ENCODE measurements around the gene ZBTB47.

Gene ZBTB47

GRCh38 chr3:42661593-42662022 is 8.1 kb downstream of the ZBTB47 start:
- Histone ChIP-seq H4K20me1 (ENCODE audit: insufficient read depth, low read length, poor library complexity, severe bottlenecking) (no peaks in the 10 kb centered on the region), H3K79me2 (ENCODE audit: insufficient read depth, low read length) (no peaks in the 10 kb centered on the region), H3K9me2 (replicated peaks; ENCODE audit: low read depth, low read length) (no peaks in the 10 kb centered on the region), H3K36me3 (ENCODE audit: insufficient read depth, low read length) (no peaks in the 10 kb centered on the region), H3K9me3 (ENCODE audit: insufficient read depth, low read depth, low read length) (no peaks in the 10 kb centered on the region), H3K4me1 (ENCODE audit: insufficient read depth, low read length, poor library complexity, severe bottlenecking) (no peaks in the 10 kb centered on the region), H3F3A (ENCODE audit: low read depth) (no peaks in the 10 kb centered on the region), H2AFZ (ENCODE audit: low read length) (no peak overlapping the region), H3K4me2 (ENCODE audit: low read depth, low read length, poor library complexity, severe bottlenecking) (no peak overlapping the region), H3K4me3 (ENCODE audit: low read length, poor library complexity, severe bottlenecking) (no peak overlapping the region), H3K9ac (ENCODE audit: low read depth, low read length, poor library complexity, severe bottlenecking) (no peak overlapping the region), H3K27me3 (ENCODE audit: insufficient read depth, low read length, poor library complexity, severe bottlenecking) (no peaks in the 10 kb centered on the region)
- TF ChIP-seq EZH2phosphoT487 (IDR thresholded peaks at IDR 0.05; ENCODE audit: borderline replicate concordance) = no peak
- TF ChIP-seq CTCF (conservative IDR thresholded peaks at IDR 0.05; ENCODE audit: low read length) = no peak

- TF ChIP-seq CTCF (conservative IDR thresholded peaks at IDR 0.05; ENCODE audit: low read length) (no peak), EZH2phosphoT487 (IDR thresholded peaks at IDR 0.05; ENCODE audit: borderline replicate concordance) (no peak)
- Histone ChIP-seq H3K4me3 (ENCODE audit: low read length, poor library complexity, severe bottlenecking) (no peak overlapping the region), H3K9me3 (ENCODE audit: insufficient read depth, low read depth, low read length) (no peaks in the 10 kb centered on the region), H3K36me3 (ENCODE audit: insufficient read depth, low read length) (no peaks in the 10 kb centered on the region), H3K9ac (ENCODE audit: low read depth, low read length, poor library complexity, severe bottlenecking) (no peak overlapping the region), H3K9me2 (replicated peaks; ENCODE audit: low read depth, low read length) (no peaks in the 10 kb centered on the region), H3K27me3 (ENCODE audit: insufficient read depth, low read length, poor library complexity, severe bottlenecking) (no peaks in the 10 kb centered on the region), H2AFZ (ENCODE audit: low read length) (no peak overlapping the region), H3K4me2 (ENCODE audit: low read depth, low read length, poor library complexity, severe bottlenecking) (no peak overlapping the region), H3K4me1 (ENCODE audit: insufficient read depth, low read length, poor library complexity, severe bottlenecking) (no peaks in the 10 kb centered on the region), H4K20me1 (ENCODE audit: insufficient read depth, low read length, poor library complexity, severe bottlenecking) (no peaks in the 10 kb centered on the region), H3K79me2 (ENCODE audit: insufficient read depth, low read length) (no peaks in the 10 kb centered on the region), H3F3A (ENCODE audit: low read depth) (no peaks in the 10 kb centered on the region)
These were observed 8.7 kb downstream of the ZBTB47 start for GRCh38 chr3:42662037-42662812.

- Histone ChIP-seq H3K27me3 (ENCODE audit: insufficient read depth, low read length, poor library complexity, severe bottlenecking) (no peaks in the 10 kb centered on the region), H3K9me2 (replicated peaks; ENCODE audit: low read depth, low read length) (no peaks in the 10 kb centered on the region), H3K9me3 (ENCODE audit: insufficient read depth, low read depth, low read length) (no peaks in the 10 kb centered on the region), H4K20me1 (ENCODE audit: insufficient read depth, low read length, poor library complexity, severe bottlenecking) (no peaks in the 10 kb centered on the region), H3K4me2 (ENCODE audit: low read depth, low read length, poor library complexity, severe bottlenecking) (no peak overlapping the region), H3F3A (ENCODE audit: low read depth) (no peaks in the 10 kb centered on the region), H3K4me1 (ENCODE audit: insufficient read depth, low read length, poor library complexity, severe bottlenecking) (no peaks in the 10 kb centered on the region), H3K79me2 (ENCODE audit: insufficient read depth, low read length) (no peaks in the 10 kb centered on the region), H3K4me3 (ENCODE audit: low read length, poor library complexity, severe bottlenecking) (no peak overlapping the region), H2AFZ (ENCODE audit: low read length) (no peak overlapping the region), H3K36me3 (ENCODE audit: insufficient read depth, low read length) (no peaks in the 10 kb centered on the region), H3K9ac (ENCODE audit: low read depth, low read length, poor library complexity, severe bottlenecking) (no peak overlapping the region)
- TF ChIP-seq EZH2phosphoT487 (IDR thresholded peaks at IDR 0.05; ENCODE audit: borderline replicate concordance) (no peak), CTCF (conservative IDR thresholded peaks at IDR 0.05; ENCODE audit: low read length) (no peak)
These were observed 9.5 kb downstream of the ZBTB47 start for GRCh38 chr3:42662813-42663535.

Measured in Loucy (cell line).